Ramos (cell line): ENCODE results near the gene IQCE.
"Not testable (repeated sequence)": the region's sequence is repeated elsewhere in the genome, so short reads cannot be mapped to it uniquely, and the experiment has no call there.

Source experiments
- in situ Hi-C: fragments of 300-500 bp; cut with MboI; formaldehyde crosslinking; loops from one replicate; pipeline ENCODE4 v1.14.3; 2022; ENCODE audit warnings: low sequenced_read_pairs; ENCODE audit not compliant: unreplicated experiment

The IQCE gene

DNA sequence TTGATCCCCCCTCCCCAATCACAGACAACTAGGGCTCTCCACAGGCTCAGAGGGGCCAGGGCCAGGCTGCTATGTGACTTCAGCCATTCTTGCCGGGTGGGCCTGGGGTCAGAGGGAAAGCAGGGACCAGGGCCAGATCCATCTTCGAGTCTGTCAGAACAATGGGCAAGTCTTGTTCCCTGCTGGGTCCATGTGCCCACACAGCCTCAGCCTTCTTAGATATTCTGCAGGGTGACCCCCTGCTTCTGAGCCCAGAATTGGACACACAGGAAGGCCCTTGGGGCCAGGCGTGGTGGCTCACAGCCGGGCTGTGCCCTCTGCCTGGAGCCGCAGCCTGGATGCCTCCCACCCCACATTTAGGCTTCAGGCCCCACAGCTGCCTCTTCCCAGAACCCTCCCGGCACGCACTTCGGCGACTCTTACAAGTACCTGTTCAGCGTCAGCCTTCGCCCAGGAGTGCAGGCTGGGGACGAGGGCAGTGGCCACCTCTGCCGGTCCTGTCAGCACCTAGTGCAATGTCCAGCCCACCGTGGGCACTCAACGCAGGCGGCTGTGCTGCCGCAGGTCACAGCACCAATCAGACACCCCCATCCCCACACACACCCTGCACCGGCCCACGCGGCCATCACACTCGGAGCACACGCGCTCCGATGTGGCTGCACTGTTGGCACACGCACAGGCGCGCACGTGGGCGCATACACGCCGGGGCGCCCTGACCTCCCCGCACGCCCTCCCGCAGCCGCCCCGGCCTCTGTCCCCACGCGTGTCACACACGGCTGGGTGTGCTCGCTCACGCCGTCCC, 27.6 kb upstream of the IQCE start:
- in situ Hi-C loops: not testable (repeated sequence)

DNA sequence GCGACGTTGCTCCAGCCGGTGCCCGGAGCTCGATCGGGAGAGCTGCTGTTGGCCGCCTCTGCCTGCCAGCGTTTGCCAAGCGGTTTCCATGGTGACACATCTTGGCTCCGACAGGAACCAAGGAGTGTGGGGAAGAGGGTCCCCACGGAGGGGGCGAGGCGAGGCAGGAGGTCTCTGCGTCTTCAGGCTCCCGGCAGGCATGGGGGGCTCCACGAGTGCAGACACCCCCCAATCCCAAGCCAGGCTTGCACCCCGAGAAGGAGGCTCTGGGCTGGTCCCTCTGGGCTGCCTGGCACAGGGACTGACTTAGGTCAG, 27.0 kb upstream of the IQCE start:
- in situ Hi-C loops: not testable (repeated sequence)

DNA sequence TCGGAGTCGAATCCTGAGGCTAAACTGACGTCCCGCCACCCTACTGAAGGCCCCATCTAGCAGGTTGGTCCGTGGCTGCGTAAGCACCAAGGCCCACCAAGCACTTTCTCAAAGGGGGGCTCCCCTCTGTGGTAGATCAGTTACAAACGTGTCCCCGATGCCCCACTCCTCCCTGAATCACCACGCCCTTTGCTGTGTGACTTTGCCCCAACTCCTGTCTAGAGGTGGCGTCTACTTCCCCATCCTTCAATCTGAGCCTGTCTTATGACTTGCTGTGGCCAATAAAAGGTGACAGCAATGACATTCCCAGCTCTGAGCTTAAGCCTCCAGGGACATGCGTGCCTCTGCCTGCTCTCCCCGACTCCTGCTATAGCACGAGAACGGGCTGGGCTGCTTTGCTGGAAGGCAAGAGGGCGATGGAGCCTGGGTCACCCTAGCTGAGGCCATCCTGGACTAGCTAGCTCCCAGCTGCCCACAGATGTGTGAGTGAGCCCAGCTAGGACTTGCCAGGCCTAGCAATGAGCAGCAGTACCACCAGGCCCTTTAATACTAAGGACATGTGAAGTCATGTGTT, 26.5 kb upstream of the IQCE start:
- in situ Hi-C loops: not testable (repeated sequence)

DNA sequence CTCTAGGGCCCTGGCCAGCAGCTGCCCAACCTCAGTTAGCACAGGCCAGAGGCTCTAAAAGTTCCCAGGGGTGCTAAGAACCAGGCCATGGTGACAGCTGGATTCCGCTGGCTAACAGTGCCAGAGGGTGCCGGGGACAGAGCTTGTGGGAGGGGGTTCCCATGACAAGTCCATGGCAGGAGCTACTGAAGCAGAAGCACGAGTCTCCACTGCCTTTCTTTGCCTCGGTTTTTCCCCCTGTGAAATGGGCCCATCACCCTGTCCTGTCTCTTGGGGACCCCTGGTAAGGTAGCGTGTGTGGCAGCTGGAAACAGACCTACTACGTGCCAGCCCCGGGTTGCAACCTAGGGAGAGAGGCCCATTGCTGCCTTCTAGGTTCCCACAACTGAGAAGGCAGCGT, 26.0 kb upstream of the IQCE start:
- in situ Hi-C loops: not testable (repeated sequence)

DNA sequence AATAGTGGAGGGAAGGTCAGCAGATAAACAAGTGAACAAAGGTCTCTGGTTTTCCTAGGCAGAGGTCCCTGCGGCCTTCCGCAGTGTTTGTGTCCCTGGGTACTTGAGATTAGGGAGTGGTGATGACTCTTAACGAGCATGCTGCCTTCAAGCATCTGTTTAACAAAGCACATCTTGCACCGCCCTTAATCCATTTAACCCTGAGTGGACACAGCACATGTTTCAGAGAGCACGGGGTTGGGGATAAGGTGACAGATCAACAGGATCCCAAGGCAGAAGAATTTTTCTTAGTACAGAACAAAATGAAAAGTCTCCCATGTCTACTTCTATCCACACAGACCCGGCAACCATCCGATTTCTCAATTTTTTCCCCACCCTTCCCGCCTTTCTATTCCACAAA, 25.2 kb upstream of the IQCE start:
- in situ Hi-C loops: not testable (repeated sequence)

DNA sequence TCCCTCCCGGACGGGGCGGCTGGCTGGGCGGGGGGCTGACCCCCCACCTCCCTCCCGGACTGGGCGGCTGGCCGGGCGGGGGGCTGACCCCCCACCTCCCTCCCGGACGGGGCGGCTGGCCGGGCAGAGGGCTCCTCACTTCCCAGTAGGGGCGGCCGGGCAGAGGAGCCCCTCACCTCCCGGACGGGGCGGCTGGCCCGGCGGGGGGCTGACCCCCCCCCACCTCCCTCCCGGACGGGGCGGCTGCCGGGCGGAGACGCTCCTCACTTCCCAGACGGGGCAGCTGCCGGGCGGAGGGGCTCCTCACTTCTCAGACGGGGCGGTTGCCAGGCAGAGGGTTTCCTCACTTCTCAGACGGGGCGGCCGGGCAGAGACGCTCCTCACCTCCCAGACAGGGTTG, 24.6 kb upstream of the IQCE start:
- in situ Hi-C loops: not testable (repeated sequence)

DNA sequence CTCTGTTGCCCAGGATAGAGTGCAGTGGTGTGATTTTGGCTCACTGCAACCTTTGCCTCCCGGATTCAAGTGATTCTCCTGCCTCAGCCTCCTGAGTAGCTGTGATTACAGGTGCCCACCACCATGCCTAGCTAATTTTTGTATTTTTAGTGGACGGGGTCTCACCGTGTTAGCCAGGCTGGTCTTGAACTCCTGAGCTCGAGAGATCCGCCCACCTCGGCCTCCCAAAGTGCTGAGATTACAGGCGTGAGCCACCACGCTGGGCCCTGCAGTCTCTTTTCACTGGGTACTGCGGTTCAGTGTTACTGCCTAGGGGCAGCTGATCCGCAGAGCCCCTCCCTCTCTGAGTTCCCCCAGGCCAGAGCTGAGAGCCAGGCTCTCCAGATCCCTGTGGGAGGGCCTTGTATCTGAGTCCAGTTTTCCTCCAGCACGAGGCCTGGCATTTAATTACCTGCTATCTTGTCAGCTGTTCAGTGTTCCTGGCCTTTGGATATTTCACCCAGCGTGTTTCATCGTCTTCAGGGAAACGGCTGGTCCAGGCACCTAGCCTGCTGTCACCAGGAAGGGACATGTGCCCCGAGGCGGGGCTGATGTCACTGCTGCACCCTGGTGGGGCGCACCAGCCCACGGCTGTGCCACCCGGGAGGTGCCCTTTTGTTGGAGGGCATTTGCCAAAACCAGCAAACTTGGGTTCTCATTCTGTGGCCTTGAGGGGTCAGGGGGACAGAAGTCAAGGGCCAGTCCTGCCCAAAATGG, 22.7 kb upstream of the IQCE start:
- in situ Hi-C loops: not testable (repeated sequence)

DNA sequence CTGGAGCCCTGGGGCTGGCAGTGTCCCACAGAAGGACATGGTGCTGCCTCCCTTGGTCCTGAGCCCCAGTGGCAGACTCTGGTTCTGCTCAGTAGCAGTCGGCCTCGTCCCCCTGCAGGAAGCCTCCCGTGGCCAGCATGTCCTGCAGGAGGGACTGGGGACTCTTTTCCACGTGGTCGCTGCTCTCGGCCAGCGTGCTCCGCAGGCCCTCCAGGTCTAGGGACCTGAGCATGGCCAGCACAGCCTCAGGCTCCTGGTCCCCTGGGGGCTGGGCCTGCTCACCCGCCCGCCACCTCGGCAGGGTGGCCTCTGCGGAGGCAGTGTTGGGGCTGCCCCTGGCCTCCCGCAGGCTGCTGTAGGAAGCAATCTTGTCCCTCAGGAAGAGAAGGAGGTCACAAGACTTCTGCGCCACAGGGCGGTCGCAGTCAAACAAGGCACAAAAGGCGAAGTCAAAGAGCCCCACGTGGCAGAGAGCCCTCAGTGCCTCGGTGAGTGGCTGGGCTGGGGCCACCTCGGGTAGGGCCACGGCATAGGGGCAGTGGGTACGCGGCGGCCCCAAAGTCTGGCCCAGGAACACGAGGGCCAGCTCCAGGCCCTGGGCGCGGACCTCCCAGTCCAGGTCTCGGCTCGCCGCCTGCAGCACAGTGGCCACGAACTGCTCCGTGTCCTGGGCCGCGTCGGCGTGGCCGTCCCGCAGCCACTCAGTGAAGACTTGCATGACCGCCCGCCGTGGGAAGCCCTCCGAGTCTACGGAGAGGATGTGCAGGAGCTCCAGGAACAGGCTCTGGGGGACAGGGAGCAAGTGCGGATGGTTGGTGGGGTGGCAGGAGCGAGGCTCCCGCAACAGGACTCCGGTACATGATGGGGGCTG, 20.6 kb upstream of the IQCE start:
- in situ Hi-C loops: no loop called here

DNA sequence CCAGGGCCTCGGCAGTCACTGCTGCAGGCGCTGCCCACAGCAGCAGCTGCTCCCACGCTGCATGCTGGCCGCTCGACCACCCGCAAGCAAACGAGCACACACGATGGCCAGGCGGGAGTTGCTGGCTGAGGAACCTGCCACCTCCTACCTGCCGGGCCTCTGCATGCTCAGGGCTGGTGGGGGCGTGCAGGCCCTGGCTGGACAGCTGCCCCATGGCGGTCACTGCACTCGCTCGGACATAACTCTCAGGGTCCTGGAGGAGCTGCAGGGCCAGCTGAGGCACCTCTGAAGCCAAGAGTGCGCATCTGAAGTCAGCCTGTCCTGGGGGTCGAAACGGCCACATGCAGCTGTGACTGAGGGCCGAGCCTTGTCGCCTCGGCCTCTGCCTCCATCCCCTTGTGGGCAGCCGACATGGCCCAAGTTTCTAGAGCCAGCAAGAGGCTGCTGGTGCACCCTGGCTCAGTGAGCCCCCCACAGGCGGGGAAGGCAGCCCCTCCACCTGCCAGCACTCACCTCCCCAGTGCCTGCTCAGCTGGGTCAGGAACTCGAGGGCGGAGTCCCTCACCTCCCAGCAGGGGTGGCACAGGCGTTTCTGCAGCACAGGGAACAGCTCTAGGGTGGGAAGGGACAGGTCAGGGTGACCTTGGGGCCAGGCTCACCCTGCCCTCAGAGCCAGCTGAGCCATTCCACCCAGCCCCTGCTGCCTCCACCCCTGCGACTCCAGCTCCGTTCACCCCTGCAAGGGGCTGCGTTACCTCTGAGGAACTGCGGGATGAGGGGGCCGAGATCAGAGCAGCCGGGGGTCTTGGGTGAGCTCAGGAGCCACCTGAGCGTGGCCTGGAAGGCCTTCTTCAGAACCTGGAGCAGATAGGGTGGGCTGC, 19.5 kb upstream of the IQCE start:
- in situ Hi-C loops: no loop called here

DNA sequence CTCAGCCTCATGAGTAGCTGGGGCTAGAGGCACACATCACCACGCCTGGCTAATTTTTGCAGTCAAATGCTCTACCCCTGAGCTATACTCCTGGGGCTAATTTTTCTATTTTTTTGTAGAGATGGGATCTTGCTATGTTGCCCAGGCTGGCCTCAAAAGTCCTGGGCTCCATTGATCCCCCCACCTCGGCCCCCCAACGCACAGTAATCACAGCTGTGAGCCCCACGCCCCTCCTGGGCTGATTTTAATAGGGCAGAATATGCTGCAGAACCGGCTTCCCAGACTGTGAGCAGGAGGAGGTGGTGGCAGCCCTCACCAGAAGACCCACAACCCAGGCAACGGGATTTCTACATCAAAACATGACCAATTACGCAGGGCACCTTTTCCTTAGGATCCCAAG, 18.6 kb upstream of the IQCE start:
- in situ Hi-C loops: no loop called here

DNA sequence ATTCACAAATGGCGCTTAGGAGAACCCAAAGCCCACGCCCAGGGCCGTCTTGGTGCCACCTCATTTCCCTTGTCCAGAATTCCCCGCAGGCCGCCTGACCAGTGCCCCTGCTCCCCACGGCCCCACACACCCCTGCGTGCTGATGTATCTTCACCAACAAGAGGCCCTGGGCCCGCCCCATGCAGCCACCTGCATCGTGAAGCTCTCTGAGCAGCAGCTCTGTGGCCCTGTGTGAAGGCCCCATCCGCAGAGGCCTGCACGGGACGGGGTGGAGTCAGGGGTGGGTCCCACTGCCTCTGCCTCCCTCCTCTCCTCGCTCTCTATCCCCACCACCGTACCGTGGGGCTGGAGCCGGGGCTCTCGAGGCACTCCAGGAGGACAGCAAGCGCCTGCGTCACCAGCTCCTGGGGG, 18.1 kb upstream of the IQCE start:
- in situ Hi-C loops: no loop called here

DNA sequence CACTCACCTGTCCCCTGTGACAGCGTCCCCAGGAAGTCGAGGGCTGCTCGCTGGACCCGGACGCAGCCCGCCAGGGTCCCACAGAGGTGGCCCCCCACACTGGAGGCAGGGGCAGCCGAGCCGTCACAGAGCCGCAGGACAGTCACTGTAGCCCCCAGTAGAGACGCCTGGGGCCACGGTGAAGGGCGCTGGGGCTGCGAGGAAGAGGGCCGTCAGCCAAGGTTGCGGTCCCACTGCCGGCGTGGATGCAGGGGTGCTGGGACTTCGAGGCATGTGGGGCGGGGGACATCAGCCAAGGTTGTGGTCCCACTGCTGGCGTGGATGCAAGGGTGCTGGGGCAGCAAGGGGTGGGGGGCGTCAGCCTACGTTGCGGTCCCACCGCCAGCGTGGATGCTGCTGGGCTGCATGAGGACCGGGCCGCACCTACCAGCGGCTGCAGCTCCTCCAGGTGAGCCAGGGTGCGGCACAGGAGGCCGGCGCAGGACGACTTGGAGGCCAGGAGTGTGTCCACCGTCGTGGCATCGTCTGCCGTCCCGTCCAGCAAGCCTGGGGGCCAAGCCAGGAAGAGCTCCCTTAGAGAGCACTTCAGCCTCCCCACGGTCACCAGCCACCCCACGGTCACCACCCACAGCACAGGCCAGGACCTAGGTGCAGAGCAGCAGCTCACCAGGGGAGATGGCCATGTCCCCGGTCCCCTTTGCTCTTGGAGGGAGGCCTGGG, 17.3 kb upstream of the IQCE start:
- in situ Hi-C loops: no loop called here

DNA sequence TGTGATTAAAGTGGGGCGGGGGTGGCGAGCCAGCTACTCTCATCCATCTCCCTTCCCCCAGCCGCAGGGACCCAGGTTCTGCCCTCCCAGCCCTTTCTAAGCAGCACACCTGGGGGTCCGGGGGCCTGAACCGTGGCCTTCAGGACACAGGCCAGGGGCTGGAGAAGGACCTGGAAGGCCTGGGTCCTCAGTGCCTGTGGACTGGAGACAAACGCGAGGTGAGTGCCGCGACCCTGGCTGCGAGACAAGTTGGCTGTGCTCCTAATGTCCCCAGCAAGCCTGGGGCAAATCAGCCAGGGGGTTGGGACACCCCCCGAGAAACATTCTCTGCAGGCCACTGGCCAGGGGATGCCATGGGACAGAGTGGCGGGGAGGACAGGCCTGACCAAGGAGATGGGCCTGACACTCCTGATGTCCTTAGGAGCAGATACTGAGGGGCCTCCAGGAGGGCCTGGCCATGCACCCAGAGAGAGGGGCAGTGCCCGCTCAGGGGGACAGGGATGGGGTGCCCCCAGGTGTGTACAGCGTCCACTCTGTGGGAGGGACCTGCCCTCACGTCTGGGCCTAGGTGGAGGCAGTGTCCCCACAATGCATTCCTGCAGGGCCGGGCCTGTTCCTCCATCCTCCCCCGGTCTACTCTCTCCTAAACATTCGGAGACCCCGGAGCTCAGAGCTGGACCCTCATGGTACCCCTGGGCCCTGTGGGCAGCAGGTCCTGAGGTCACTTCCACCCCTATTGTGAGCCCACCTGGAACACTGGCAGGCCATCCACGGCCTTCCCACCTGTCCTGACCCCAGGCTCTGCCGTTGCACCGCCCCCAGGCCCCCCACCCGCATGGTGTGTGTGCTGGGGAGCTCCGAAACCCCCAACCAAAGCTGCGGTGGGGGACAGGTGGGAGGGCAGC, 16.5 kb upstream of the IQCE start:
- in situ Hi-C loops: no loop called here

DNA sequence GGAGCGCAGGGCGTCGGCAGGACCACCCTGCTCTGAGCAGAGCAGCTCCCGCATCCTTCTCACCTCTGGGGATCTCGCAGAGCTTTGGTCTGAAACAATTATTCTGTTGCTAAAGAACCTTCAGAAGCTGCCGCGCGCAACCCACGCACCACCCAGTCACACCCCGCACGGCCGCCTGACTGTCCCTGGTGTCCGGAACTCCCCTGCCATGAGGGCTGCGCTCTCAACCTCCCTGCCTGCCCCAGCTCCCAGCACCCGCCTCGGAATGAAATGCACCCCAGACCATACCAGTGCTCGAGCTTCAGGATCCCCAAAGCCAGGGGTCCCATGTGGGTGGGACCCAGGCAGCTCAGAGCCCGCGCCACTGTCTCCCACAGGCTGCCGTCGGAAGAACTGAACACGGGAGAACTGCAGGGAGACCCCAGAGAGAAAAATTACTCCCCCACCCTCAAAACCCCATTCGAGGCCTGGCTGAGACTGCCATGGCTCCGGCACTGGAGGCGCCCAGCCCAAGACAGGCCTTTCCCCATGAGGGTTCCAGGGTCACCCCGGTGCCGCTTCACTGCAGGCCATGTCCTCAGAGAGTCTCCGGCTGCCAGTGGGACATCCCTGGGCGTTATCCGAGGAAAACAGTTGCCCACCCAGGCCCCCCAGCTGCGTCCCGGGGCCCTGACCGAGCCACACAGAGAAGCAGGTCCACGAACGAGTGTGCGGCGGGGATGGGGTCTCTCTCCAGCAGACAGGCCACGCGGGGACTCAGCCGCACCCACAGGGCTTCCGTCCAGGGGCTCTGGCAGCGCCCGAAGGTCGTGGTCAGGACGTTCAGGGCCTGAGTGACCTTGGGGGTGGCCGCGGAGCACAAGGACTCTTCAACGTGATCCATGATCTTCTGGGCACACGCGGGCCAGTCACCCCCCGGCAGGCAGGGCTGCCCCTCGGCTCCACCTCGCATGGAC, 15.6 kb upstream of the IQCE start:
- in situ Hi-C loops: no loop called here

DNA sequence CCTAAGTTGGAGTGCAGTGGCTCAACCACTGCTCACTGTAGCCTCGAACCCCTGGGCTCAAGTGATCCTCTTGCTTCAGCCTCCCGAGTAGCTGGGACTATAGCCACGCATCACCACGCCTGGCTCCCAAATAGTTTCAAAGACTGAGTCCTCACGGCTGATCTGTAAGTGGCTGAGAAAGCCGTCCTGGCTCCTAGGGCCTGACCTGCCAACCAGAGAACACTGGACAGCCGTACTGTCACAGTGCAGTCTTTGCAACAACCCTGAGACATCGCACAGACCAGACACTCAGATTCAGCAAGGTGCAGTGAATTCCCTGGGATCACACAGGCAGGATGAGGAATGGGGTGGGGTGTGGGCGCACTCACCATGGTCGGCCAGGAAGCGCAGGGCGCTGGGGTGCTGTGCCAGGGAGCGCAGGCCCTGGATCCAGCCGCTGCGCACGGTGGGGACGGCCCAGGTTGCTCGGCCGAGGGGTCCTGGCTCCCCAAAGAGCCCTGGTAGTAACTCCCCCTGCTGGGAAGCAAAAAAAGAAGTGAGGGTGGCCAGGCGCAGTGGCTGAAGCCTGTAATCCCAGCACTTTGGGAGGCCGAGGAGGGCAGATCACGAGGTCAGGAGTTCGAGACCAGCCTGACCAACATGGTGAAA, 14.1 kb upstream of the IQCE start:
- in situ Hi-C loops: no loop called here

DNA sequence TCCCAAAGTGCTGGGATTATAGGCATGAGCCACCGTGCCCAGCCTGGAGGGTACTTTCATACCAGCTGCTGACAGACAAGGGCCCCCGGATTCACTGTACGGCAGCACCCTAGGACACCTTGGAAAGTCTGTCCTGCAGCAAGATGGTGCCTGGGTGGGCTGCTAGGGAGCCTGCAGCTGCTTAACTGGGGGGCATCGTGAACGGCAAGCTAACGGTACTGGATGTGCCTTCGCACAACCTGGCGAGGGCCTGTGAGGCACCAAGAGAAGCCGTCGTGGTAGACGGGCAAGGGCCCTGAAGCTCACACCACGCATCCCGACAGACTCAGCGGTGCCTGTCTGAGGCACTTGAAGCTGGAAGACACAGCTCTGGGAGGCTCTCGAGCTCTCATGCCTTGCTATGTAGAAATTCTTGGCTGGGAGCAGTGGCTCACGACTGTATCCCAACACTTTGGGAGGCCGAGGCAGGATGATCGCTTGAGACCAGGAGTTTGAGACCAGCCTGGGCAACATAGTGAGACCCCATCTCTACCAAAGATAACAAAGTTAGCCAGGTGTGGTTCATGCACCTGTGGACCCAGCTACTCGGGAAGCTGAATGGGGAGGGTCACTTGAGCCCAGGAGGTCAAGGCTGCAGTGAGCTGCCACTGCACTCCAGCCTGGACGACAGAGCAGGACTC, 12.9 kb upstream of the IQCE start:
- in situ Hi-C loops: no loop called here
